Measurements from ENCODE around the gene ZNF878. TPM values are rescaled to one million over a fixed set of nuclear protein-coding genes. Genes with fewer than 3 reads are reported as not detected.

The ZNF878 gene
- total and polyA plus RNA-seq, 2 of the 8 experiments (the other 6 are each of a cell fraction or from before 2014, with no cell fraction given), result 0.91 to 9.1 TPM

DNA sequence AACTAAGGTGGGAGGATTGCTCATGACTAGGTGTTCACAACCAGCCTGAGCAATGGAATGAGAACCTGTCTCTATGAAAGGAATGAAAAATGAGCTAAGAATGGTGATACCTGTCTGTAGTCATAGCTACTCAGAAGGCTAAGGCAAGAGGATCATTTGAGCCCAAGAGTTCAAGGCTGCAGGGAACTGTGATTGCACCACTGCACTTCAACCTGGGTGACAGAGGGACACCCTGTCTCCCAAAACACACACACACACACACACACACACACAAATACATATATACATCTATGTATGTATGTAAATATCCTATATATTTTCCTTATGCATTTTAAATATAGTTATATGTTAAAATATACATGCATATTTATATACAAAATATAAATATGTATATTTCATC is 9.9 kb downstream of the ZNF878 start:
- Histone ChIP-seq H3K79me2 (ENCODE audit: control insufficient read depth in 1 of 2, insufficient read depth in 2 of 2, low read length in 2 of 2) (peaks cover 0 to 14% of the 10 kb centered on the region in 2 experiments; a peak in 2 of 4 replicates), H2BK120ac (replicated peaks; ENCODE audit: low read depth, low read length) (no peak overlapping the region), H4K91ac (replicated peaks; ENCODE audit: insufficient read length, low read length) (no peak overlapping the region), H2AK5ac (ENCODE audit: low read depth, low read length) (no peak overlapping the region), H3K18ac (ENCODE audit: extremely low read depth, low read length) (no peak overlapping the region), H3K27ac (ENCODE audit: low read depth, low read length) (no peak overlapping the region), H4K8ac (ENCODE audit: extremely low read depth, insufficient read depth, low read length) (no peak overlapping the region), H3K36me3 (ENCODE audit: control insufficient read depth in 2 of 4, insufficient read depth in 4 of 4, low read length in 3 of 4) (peaks cover 18 to 70% (median 41%) of the 10 kb centered on the region in 4 experiments; a peak in 7 of 8 replicates), H3K23ac (ENCODE audit: insufficient read length) (no peak overlapping the region), H3K4ac (replicated peaks; ENCODE audit: insufficient read length, low read depth, low read length) (no peak overlapping the region), H3K4me2 (ENCODE audit: insufficient read depth in 1 of 2, low read depth in 2 of 2, low read length in 2 of 2) (no peak overlapping the region), H4K5ac (ENCODE audit: insufficient read length, low read depth, low read length) (no peak overlapping the region), H3K23me2 (ENCODE audit: low read depth, low read length) (no peaks in the 10 kb centered on the region), H3K56ac (replicated peaks; ENCODE audit: insufficient read length, low read depth, low read length) (no peak overlapping the region), H4K20me1 (replicated peaks in 1 of 2; ENCODE audit: control insufficient read depth in 1 of 2, insufficient read depth in 2 of 2, low read length in 2 of 2) (no peaks in the 10 kb centered on the region), H3K14ac (ENCODE audit: insufficient read length) (no peak overlapping the region), H3K9ac (replicated peaks in 1 of 4; ENCODE audit: extremely low read depth in 1 of 4, low read depth in 3 of 4, low read length in 3 of 4) (no peak overlapping the region), H3K9me3 (ENCODE audit: insufficient read depth in 2 of 2, low read depth in 1 of 2, low read length in 1 of 2) (peaks cover 54 to 63% of the 10 kb centered on the region in 2 experiments), H2AFZ (ENCODE audit: low read length) (no peak overlapping the region), H3K79me1 (ENCODE audit: low read depth, low read length) (no peaks in the 10 kb centered on the region), H2BK12ac (ENCODE audit: low read depth, low read length) (no peak overlapping the region), H3K4me3 (ENCODE audit: extremely low read depth in 1 of 4, insufficient read depth in 2 of 4, low read depth in 3 of 4, low read length in 4 of 4) (no peak overlapping the region), H2BK15ac (ENCODE audit: low read length) (no peak overlapping the region), H2BK20ac (ENCODE audit: low read length) (no peak overlapping the region), H3K4me1 (replicated peaks in 1 of 4; ENCODE audit: control insufficient read depth in 3 of 4, insufficient read depth in 4 of 4, low read length in 3 of 4) (no peaks in the 10 kb centered on the region), H3K27me3 (replicated peaks in 1 of 4; ENCODE audit: control insufficient read depth in 3 of 4, extremely low read depth in 1 of 4, insufficient read depth in 3 of 4, low read length in 3 of 4) (no peaks in the 10 kb centered on the region), H2BK5ac (ENCODE audit: low read depth, low read length) (no peak overlapping the region)
- ChIA-PET POLR2A (ENCODE audit: partially characterized antibody) (interaction anchor here (1.0 to 3.9 kb wide), 4 partner anchors 8 to 79 kb away, joined by 3 to 22 read pairs (median 4); partner anchors contain the start of gene ZNF878), CTCF (ENCODE audit: partially characterized antibody) (no interaction called here)
- no peak for FAIRE-seq
- no peak for DNase-seq (ENCODE audit: low read depth in 1 of 2, low spot score in 2 of 2)
- TF ChIP-seq RBBP5 (IDR thresholded peaks at IDR 0.05; ENCODE audit: borderline replicate concordance, low read depth, low read length) (no peak), E2F6 (IDR thresholded peaks at IDR 0.05) (no peak), EZH2 (IDR thresholded peaks at IDR 0.05; ENCODE audit: low read depth, low read length, severe bottlenecking) (no peak), TAF1 (IDR thresholded peaks at IDR 0.05; ENCODE audit: low read depth, low read length) (no peak), CTCF (IDR thresholded peaks at IDR 0.05; ENCODE audit: control extremely low read depth in 1 of 3, insufficient read depth in 1 of 3, low read depth in 1 of 3, low read length in 3 of 3) (no peak), PHF8 (conservative IDR thresholded peaks at IDR 0.05; ENCODE audit: low read depth, low read length) (no peak), FOSL1 (IDR thresholded peaks at IDR 0.05; ENCODE audit: insufficient read depth, low read depth, low read length) (no peak), RXRA (IDR thresholded peaks at IDR 0.05; ENCODE audit: insufficient read depth, low read depth, low read length) (no peak), NRF1 (IDR thresholded peaks at IDR 0.05; ENCODE audit: low read depth, low read length) (no peak), YY1 (IDR thresholded peaks at IDR 0.05; ENCODE audit: low read depth, low read length) (no peak), MAFK (IDR thresholded peaks at IDR 0.05; ENCODE audit: low read depth, low read length) (no peak), POLR2A (IDR thresholded peaks at IDR 0.05; ENCODE audit: control extremely low read depth in 1 of 2, low read depth in 2 of 2, low read length in 2 of 2) (no peak)

Data from H1 (cell line).